HepG2 (cell line): ENCODE measurements around the gene ADIRF. TPM values are rescaled to one million over a fixed set of nuclear protein-coding genes. Genes with fewer than 3 reads are reported as not detected.

Experiments used
- ATF7 ChIP-seq, 2 experiments: fragments of 450-650 bp in 1 of 2; sonication (generic) in 1 of 2; formaldehyde crosslinking in 1 of 2; IDR thresholded peaks; 2 replicates each; pipeline versions ENCODE4 v1.4.0 to v1.6.1; 2016 to 2020; ENCODE audit warnings: antibody characterized with exemption in 1 of 2, mild to moderate bottlenecking in 1 of 2, missing genetic modification reagents in 1 of 2
- ELF1 ChIP-seq: sonication (generic); formaldehyde crosslinking; IDR thresholded peaks from 2 replicates; pipeline ENCODE4 v1.4.0; 2020; ENCODE audit warnings: missing genetic modification reagents
- HMGXB3 ChIP-seq: sonication (generic); formaldehyde crosslinking; IDR thresholded peaks from 2 replicates; pipeline ENCODE4 v1.4.0; 2020; ENCODE audit warnings: missing genetic modification reagents, borderline replicate concordance
- NFYC ChIP-seq: IDR thresholded peaks from 2 replicates; pipeline ENCODE4 v1.6.1; 2016; ENCODE audit warnings: missing genetic modification reagents, missing compliant biosample characterization
- NR2C2 ChIP-seq: sonication (generic); formaldehyde crosslinking; IDR thresholded peaks from 2 replicates; pipeline ENCODE4 v1.4.0; 2020; ENCODE audit warnings: missing genetic modification reagents, mild to moderate bottlenecking, moderate library complexity, borderline replicate concordance
- RARG ChIP-seq: sonication (generic); formaldehyde crosslinking; IDR thresholded peaks from 2 replicates; pipeline ENCODE4 v1.4.0; 2020; ENCODE audit warnings: low read depth, mild to moderate bottlenecking, missing genetic modification reagents
- SETDB1 ChIP-seq: sonication (generic); formaldehyde crosslinking; IDR thresholded peaks from 2 replicates; pipeline ENCODE4 v1.5.1; 2020; ENCODE audit warnings: missing genetic modification reagents, mild to moderate bottlenecking, borderline replicate concordance
- SP2 ChIP-seq: sonication (generic); formaldehyde crosslinking; IDR thresholded peaks from 2 replicates; pipeline ENCODE4 v1.5.1; 2020; ENCODE audit warnings: mild to moderate bottlenecking, missing genetic modification reagents
- ZMAT3 ChIP-seq: sonication (generic); formaldehyde crosslinking; conservative IDR thresholded peaks from 2 replicates; pipeline ENCODE4 v1.7.0; 2021; ENCODE audit warnings: missing genetic modification reagents
- ZNF282 ChIP-seq: fragments of 450-650 bp; IDR thresholded peaks from 2 replicates; pipeline ENCODE4 v1.6.1; 2018; ENCODE audit not compliant: partially characterized antibody
- ZNF446 ChIP-seq: sonication (generic); formaldehyde crosslinking; IDR thresholded peaks from 2 replicates; pipeline ENCODE4 v1.5.0; 2020; ENCODE audit warnings: mild to moderate bottlenecking, missing genetic modification reagents
- polyA plus RNA-seq, 8 experiments: library from polyadenylated mRNA; depleted of rRNA in 3 of 8; stranded (reverse) in 7 of 8; unstranded in 1 of 8; fragments of >200 nt; fragmentation: Illumina TruSeq in 4 of 8; extraction: Trizol in 4 of 8; gene quantifications; 2 replicates each; pipeline versions ENCODE4 v1.2.1 to v1.2.3, GENCODE V29; 2011 to 2016; ENCODE audit warnings: low read depth in 4 of 8, missing spikeins in 1 of 8, mixed read lengths in 1 of 8; ENCODE audit not compliant: insufficient read depth in 1 of 8
- total RNA-seq, 5 experiments: library from RNA; depleted of rRNA; stranded (reverse); fragments of >200 nt; fragmentation: Illumina TruSeq; extraction: Trizol; gene quantifications; 2 replicates each; pipeline ENCODE4 v1.2.3, GENCODE V29; 2016; ENCODE audit warnings: low read depth in 1 of 5
- TF ChIP-seq, protein P1 (sequence below): sonication (generic); formaldehyde crosslinking; IDR thresholded peaks from 2 replicates; pipeline ENCODE4 v1.4.0; 2020; ENCODE audit warnings: mild to moderate bottlenecking, missing genetic modification reagents
- TF ChIP-seq, protein P2 (sequence below): sonication (generic); formaldehyde crosslinking; IDR thresholded peaks from 2 replicates; pipeline ENCODE4 v1.4.0; 2020; ENCODE audit warnings: missing genetic modification reagents; ENCODE audit errors: not compliant biosample characterization

Gene ADIRF
- total and polyA plus RNA-seq, 2 of the 13 experiments (the other 11 are each of a cell fraction or from before 2014, with no cell fraction given), result 0.13 to 0.40 TPM

- TF ChIP-seq, protein P1, sequence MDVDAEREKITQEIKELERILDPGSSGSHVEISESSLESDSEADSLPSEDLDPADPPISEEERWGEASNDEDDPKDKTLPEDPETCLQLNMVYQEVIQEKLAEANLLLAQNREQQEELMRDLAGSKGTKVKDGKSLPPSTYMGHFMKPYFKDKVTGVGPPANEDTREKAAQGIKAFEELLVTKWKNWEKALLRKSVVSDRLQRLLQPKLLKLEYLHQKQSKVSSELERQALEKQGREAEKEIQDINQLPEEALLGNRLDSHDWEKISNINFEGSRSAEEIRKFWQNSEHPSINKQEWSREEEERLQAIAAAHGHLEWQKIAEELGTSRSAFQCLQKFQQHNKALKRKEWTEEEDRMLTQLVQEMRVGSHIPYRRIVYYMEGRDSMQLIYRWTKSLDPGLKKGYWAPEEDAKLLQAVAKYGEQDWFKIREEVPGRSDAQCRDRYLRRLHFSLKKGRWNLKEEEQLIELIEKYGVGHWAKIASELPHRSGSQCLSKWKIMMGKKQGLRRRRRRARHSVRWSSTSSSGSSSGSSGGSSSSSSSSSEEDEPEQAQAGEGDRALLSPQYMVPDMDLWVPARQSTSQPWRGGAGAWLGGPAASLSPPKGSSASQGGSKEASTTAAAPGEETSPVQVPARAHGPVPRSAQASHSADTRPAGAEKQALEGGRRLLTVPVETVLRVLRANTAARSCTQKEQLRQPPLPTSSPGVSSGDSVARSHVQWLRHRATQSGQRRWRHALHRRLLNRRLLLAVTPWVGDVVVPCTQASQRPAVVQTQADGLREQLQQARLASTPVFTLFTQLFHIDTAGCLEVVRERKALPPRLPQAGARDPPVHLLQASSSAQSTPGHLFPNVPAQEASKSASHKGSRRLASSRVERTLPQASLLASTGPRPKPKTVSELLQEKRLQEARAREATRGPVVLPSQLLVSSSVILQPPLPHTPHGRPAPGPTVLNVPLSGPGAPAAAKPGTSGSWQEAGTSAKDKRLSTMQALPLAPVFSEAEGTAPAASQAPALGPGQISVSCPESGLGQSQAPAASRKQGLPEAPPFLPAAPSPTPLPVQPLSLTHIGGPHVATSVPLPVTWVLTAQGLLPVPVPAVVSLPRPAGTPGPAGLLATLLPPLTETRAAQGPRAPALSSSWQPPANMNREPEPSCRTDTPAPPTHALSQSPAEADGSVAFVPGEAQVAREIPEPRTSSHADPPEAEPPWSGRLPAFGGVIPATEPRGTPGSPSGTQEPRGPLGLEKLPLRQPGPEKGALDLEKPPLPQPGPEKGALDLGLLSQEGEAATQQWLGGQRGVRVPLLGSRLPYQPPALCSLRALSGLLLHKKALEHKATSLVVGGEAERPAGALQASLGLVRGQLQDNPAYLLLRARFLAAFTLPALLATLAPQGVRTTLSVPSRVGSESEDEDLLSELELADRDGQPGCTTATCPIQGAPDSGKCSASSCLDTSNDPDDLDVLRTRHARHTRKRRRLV (CRISPR knock-in tag), result no peak
- no peak for TF ChIP-seq SETDB1 (CRISPR knock-in tag)
- no peak for TF ChIP-seq HMGXB3 (CRISPR knock-in tag)
- no peak for TF ChIP-seq ZNF446 (CRISPR knock-in tag)
- no peak for TF ChIP-seq ZMAT3 (CRISPR knock-in tag)
- TF ChIP-seq, protein P2, sequence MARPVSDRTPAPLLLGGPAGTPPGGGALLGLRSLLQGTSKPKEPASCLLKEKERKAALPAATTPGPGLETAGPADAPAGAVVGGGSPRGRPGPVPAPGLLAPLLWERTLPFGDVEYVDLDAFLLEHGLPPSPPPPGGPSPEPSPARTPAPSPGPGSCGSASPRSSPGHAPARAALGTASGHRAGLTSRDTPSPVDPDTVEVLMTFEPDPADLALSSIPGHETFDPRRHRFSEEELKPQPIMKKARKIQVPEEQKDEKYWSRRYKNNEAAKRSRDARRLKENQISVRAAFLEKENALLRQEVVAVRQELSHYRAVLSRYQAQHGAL (CRISPR knock-in tag), result no peak
- TF ChIP-seq NFYC (CRISPR knock-in tag), result no peak
- TF ChIP-seq ELF1 (CRISPR knock-in tag), result no peak
- no peak for TF ChIP-seq NR2C2 (CRISPR knock-in tag)
- no peak for TF ChIP-seq SP2
- TF ChIP-seq ZNF282, result no peak
- TF ChIP-seq RARG (CRISPR knock-in tag), result no peak
- no peak for TF ChIP-seq ATF7 (IDR thresholded peaks at IDR 0.05)
- TF ChIP-seq ATF7 (CRISPR knock-in tag; IDR thresholded peaks at IDR 0.05), result no peak
Measured at GRCh38 chr10:86960003-86960862, 8.0 kb upstream of the ADIRF start (continued).
